ENCODE results near the gene AKTIP. TPM values are rescaled to one million over a fixed set of nuclear protein-coding genes. Genes with fewer than 3 reads are reported as not detected.

Gene AKTIP
- total RNA-seq, 4 donors from 2014 or later: 34.3 to 46.8 (median 39.4) TPM

DNA sequence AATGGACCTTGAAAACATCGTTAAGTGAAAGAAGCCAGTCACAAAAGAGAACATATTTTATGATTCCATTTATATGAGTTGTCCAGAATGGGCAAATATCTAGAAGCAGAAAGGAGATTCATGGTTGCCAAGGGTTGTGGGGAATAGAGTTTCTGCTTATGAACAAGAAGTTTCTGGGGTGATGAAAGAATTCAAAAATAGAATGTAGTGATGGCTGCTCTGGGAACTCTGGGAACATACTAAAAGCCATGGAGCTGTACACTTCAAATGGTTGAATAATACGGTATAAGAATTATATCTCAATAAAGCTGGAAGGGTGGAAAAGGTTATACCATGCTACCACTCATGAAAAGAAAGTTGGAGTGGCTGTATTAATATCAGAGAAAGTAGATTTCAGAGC lies 18.5 kb downstream of the AKTIP start:
- WGBS, 2 donors: 96 to 100% methylated on average over 2 of the region's 2 CpGs
- Histone ChIP-seq H3K36me3 (peaks cover 0 to 100% (median 35%) of the 10 kb centered on the region in 3 donors), H3K9me3 (no peaks in the 10 kb centered on the region), H3K4me3 (no peak overlapping the region), H3K4me1 (no peaks in the 10 kb centered on the region), H3K27me3 (no peaks in the 10 kb centered on the region), H3K27ac (no peak overlapping the region)
- intact Hi-C loops (cut with DNase I): no loop called here
- no peak for DNase-seq
- no peak for TF ChIP-seq POLR2A (IDR thresholded peaks at IDR 0.05)
- TF ChIP-seq, protein P1, sequence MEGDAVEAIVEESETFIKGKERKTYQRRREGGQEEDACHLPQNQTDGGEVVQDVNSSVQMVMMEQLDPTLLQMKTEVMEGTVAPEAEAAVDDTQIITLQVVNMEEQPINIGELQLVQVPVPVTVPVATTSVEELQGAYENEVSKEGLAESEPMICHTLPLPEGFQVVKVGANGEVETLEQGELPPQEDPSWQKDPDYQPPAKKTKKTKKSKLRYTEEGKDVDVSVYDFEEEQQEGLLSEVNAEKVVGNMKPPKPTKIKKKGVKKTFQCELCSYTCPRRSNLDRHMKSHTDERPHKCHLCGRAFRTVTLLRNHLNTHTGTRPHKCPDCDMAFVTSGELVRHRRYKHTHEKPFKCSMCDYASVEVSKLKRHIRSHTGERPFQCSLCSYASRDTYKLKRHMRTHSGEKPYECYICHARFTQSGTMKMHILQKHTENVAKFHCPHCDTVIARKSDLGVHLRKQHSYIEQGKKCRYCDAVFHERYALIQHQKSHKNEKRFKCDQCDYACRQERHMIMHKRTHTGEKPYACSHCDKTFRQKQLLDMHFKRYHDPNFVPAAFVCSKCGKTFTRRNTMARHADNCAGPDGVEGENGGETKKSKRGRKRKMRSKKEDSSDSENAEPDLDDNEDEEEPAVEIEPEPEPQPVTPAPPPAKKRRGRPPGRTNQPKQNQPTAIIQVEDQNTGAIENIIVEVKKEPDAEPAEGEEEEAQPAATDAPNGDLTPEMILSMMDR (IDR thresholded peaks at IDR 0.05): no peak

DNA sequence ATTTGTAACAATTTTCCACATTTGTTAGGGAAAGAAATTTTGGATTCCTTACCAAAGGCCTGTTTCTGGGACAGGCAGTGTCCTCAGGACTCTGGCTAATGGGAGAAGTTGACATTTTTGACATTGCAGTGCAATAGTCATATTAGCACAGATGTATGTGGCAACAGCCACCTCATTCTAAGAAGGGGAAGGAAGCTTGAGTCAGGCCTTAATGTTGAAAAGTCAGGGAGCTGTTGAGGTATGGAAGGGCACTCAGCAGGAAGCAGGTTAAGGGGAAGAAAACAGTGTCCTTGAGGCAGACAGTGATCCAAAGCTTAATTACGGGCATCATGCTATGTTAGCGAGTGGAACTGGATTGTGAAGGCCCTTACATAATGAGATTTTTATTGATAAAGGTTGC lies 20.9 kb downstream of the AKTIP start:
- Histone ChIP-seq H3K4me3 (no peak overlapping the region), H3K27ac (no peak overlapping the region), H3K27me3 (no peaks in the 10 kb centered on the region), H3K4me1 (no peaks in the 10 kb centered on the region), H3K9me3 (no peaks in the 10 kb centered on the region), H3K36me3 (peaks cover 0 to 100% (median 34%) of the 10 kb centered on the region in 3 donors)
- intact Hi-C loops (cut with DNase I): no loop called here
- TF ChIP-seq, protein P1 (IDR thresholded peaks at IDR 0.05): no peak
- TF ChIP-seq POLR2A (IDR thresholded peaks at IDR 0.05): no peak
- no peak for DNase-seq
- 87 to 94% methylated on average over 2 of the region's 2 CpGs for WGBS, 2 donors

DNA sequence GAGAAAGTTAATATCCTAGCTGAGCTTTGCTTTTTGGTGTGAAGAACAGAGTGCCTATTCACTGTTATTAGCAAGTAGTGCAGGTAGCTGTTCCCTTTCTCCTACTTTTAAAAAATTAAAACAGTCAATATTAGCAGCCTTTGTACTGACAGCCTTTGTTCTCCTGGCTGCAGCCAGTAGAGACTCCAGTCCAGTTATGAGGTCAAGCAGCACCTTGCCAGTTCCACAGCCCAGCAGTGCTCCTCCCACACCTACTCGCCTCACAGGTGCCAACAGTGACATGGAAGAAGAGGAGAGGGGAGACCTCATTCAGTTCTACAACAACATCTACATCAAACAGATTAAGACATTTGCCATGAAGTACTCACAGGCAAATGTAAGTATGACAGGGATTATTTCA lies 22.6 kb downstream of the AKTIP start:
- no peaks in the 10 kb centered on the region for H3K9me3 ChIP-seq
- intact Hi-C loops (cut with DNase I): no loop called here
- peaks cover 0 to 100% (median 27%) of the 10 kb centered on the region in 3 donors for H3K36me3 ChIP-seq
- no peak for DNase-seq
- no peak for TF ChIP-seq POLR2A (IDR thresholded peaks at IDR 0.05)
- TF ChIP-seq, protein P1 (IDR thresholded peaks at IDR 0.05): no peak
- WGBS, 2 donors: 100% methylated on average over 1 of the region's 1 CpG
- no peak overlapping the region for H3K4me3 ChIP-seq
- H3K27me3 ChIP-seq: no peaks in the 10 kb centered on the region
- H3K4me1 ChIP-seq: no peaks in the 10 kb centered on the region
- H3K27ac ChIP-seq: no peak overlapping the region

DNA sequence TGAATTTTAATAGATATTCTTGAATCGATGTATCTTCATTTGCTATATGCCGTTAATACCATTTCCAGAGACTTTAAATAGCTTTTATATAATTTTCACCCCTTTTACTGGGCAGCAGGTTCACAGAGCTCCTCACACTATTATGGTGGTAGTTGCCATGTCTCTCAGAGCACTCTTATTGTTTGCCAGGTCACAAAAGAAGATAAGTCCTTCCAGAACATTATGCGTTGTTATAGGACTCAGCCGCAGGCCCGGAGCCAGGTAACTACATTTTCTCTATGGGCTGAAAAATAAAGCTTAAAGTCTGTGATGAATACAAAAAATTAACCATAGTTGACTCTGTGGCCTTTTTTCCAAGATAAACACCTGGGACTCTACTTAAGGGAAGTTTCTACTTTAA lies 24.0 kb downstream of the AKTIP start:
- H3K4me3 ChIP-seq: no peak overlapping the region
- H3K9me3 ChIP-seq: no peaks in the 10 kb centered on the region
- peaks cover 0 to 100% (median 27%) of the 10 kb centered on the region in 3 donors for H3K36me3 ChIP-seq
- H3K27ac ChIP-seq: no peak overlapping the region
- intact Hi-C loops (cut with DNase I): no loop called here
- no peak for DNase-seq
- no peaks in the 10 kb centered on the region for H3K27me3 ChIP-seq
- WGBS, 2 donors: 95 to 96% methylated on average over 5 of the region's 5 CpGs
- no peak for TF ChIP-seq POLR2A (IDR thresholded peaks at IDR 0.05)
- TF ChIP-seq, protein P1 (IDR thresholded peaks at IDR 0.05): no peak
- no peaks in the 10 kb centered on the region for H3K4me1 ChIP-seq

DNA sequence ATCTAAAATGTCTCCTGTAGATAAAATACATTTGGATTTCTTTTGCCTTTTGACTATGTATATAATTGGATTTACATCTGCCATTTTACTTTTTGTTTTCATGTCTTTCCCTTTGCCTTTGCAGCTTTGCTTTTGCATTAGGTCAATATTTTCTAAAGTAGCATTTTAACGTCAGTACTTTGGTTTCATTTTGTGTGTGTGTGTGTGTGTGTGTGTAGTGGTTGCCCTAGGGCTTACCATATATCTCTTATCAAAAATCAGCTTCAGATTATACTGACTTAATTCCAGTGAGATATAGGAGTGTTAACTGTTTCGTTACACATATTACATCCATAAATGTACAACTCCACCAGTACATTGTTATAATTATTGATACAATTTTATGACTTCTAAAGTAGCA lies 26.1 kb downstream of the AKTIP start:
- H3K4me3 ChIP-seq: no peak overlapping the region
- no peaks in the 10 kb centered on the region for H3K27me3 ChIP-seq
- intact Hi-C loops (cut with DNase I): no loop called here
- no peaks in the 10 kb centered on the region for H3K4me1 ChIP-seq
- H3K27ac ChIP-seq: no peak overlapping the region
- no peak for DNase-seq
- TF ChIP-seq, protein P1 (IDR thresholded peaks at IDR 0.05): no peak
- no peak for TF ChIP-seq POLR2A (IDR thresholded peaks at IDR 0.05)
- 83 to 86% methylated on average over 2 of the region's 2 CpGs for WGBS, 2 donors
- H3K36me3 ChIP-seq: peaks cover 2 to 100% (median 16%) of the 10 kb centered on the region in 3 donors
- no peaks in the 10 kb centered on the region for H3K9me3 ChIP-seq
